ENCODE measurements around the gene SLC12A7. TPM values are rescaled to one million over a fixed set of nuclear protein-coding genes. Genes with fewer than 3 reads are reported as not detected.

Gene SLC12A7
- total and polyA plus RNA-seq, 12 donors, result 36.3 to 208 (median 143) TPM

- Histone ChIP-seq H3K27ac (no peak overlapping the region), H3K27me3 (no peaks in the 10 kb centered on the region), H3K4me1 (peaks cover 0 to 11% (median 5%) of the 10 kb centered on the region in 9 donors), H3K4me3 (no peak overlapping the region), H3K9me3 (no peaks in the 10 kb centered on the region), H3K36me3 (peaks cover 0 to 95% (median 69%) of the 10 kb centered on the region in 9 donors)
- intact Hi-C loops (cut with DNase I), result no loop called here
- 95 to 97% methylated on average over 13 of the region's 13 CpGs for WGBS, 2 donors
- no peak for ATAC-seq
- no peak for TF ChIP-seq CTCF (IDR thresholded peaks at IDR 0.05)
- DNase-seq, result no peak
Observed at GRCh38 chr5:1078206-1078605, 33.7 kb downstream of the SLC12A7 start.

- Histone ChIP-seq H3K27me3 (no peaks in the 10 kb centered on the region), H3K27ac (no peak overlapping the region), H3K36me3 (peaks cover 0 to 91% (median 67%) of the 10 kb centered on the region in 9 donors), H3K9me3 (no peaks in the 10 kb centered on the region), H3K4me3 (no peak overlapping the region), H3K4me1 (peaks cover 0 to 11% (median 5%) of the 10 kb centered on the region in 9 donors)
- DNase-seq (no peak), ATAC-seq (no peak)
- WGBS, 2 donors, result 94% methylated on average over 27 of the region's 27 CpGs
- TF ChIP-seq CTCF (IDR thresholded peaks at IDR 0.05), result no peak
- intact Hi-C loops (cut with DNase I), result no loop called here
Observed at GRCh38 chr5:1077491-1078020, 34.3 kb downstream of the SLC12A7 start.

- ATAC-seq (no peak), DNase-seq (no peak)
- Histone ChIP-seq H3K27me3 (no peaks in the 10 kb centered on the region), H3K4me1 (peaks cover 0 to 11% (median 5%) of the 10 kb centered on the region in 9 donors), H3K4me3 (no peak overlapping the region), H3K27ac (no peak overlapping the region), H3K36me3 (peaks cover 0 to 89% (median 67%) of the 10 kb centered on the region in 9 donors), H3K9me3 (no peaks in the 10 kb centered on the region)
- 93 to 95% methylated on average over 19 of the region's 19 CpGs for WGBS, 2 donors
- no peak for TF ChIP-seq CTCF (IDR thresholded peaks at IDR 0.05)
- intact Hi-C loops (cut with DNase I), result no loop called here
Observed at GRCh38 chr5:1077026-1077425, 34.8 kb downstream of the SLC12A7 start.

GRCh38 chr5:1076406-1076805 is 35.5 kb downstream of the SLC12A7 start:
- peaks cover 0 to 84% (median 63%) of the 10 kb centered on the region in 9 donors for H3K36me3 ChIP-seq
- no peak overlapping the region for H3K4me3 ChIP-seq
- H3K4me1 ChIP-seq, result peaks cover 0 to 10% (median 5%) of the 10 kb centered on the region in 9 donors
- no peaks in the 10 kb centered on the region for H3K9me3 ChIP-seq
- intact Hi-C loops (cut with DNase I), result no loop called here
- DNase-seq, result no peak
- H3K27ac ChIP-seq, result no peak overlapping the region
- ATAC-seq, result no peak
- H3K27me3 ChIP-seq, result no peaks in the 10 kb centered on the region
- WGBS, 2 donors, result 89 to 91% methylated on average over 17 of the region's 17 CpGs
- no peak for TF ChIP-seq CTCF (IDR thresholded peaks at IDR 0.05)
